ENCODE data around the gene PBX1.

The PBX1 gene

DNA sequence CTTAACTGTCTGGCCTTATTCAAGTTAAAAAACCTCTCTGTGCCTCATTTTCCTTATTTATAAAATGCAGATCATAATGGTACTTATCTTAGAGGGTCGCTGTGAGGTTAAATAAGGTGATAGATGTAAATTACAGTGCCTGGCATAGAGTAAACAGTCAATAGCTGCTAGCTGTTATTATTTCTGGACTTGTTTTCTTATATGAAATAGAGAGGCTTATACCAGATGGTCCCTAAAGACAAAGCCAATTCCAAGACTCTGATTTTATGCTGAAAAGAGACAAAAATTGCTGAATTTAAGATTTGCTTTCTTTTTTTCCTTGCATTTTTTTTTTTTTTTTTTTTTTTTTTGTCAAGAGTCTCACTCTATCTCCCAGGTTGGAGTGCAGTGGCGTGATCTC, 10.3 kb downstream of the PBX1 start:
- no peak overlapping the region for H3K27ac ChIP-seq (ENCODE audit: extremely low read depth, low read depth, low read length)
- H3K36me3 ChIP-seq (ENCODE audit: control insufficient read depth in 2 of 2, insufficient read depth in 1 of 2, low read length in 2 of 2): no peaks in the 10 kb centered on the region; a peak in 1 of 3 replicates
- H3K4me3 ChIP-seq (ENCODE audit: low read depth, low read length): no peak overlapping the region
- POLR2A ChIA-PET: no interaction called here
- TF ChIP-seq ZNF624 (tag by site-specific recombination; IDR thresholded peaks at IDR 0.05) (no peak), ZNF561 (tag by site-specific recombination; IDR thresholded peaks at IDR 0.05; ENCODE audit: borderline replicate concordance) (no peak), TCF7L2 (IDR thresholded peaks at IDR 0.05; ENCODE audit: borderline replicate concordance, low read depth, low read length) (no peak), ZNF266 (tag by site-specific recombination; IDR thresholded peaks at IDR 0.05; ENCODE audit: low read depth) (no peak), ZNF433 (tag by site-specific recombination; IDR thresholded peaks at IDR 0.05; ENCODE audit: low read depth) (no peak), ZNF280D (tag by site-specific recombination; IDR thresholded peaks at IDR 0.05) (no peak), GFI1B (tag by site-specific recombination; IDR thresholded peaks at IDR 0.05) (no peak), ZFP69B (tag by site-specific recombination; IDR thresholded peaks at IDR 0.05) (no peak), ZNF26 (tag by site-specific recombination; IDR thresholded peaks at IDR 0.05) (no peak), ZNF664 (tag by site-specific recombination; IDR thresholded peaks at IDR 0.05) (no peak), ZBTB20 (tag by site-specific recombination; IDR thresholded peaks at IDR 0.05) (no peak), ZNF37A (tag by site-specific recombination; IDR thresholded peaks at IDR 0.05) (no peak), ZNF214 (tag by site-specific recombination; IDR thresholded peaks at IDR 0.05; ENCODE audit: borderline replicate concordance) (no peak), ZNF169 (tag by site-specific recombination; IDR thresholded peaks at IDR 0.05) (no peak)
- TF ChIP-seq, protein P1, sequence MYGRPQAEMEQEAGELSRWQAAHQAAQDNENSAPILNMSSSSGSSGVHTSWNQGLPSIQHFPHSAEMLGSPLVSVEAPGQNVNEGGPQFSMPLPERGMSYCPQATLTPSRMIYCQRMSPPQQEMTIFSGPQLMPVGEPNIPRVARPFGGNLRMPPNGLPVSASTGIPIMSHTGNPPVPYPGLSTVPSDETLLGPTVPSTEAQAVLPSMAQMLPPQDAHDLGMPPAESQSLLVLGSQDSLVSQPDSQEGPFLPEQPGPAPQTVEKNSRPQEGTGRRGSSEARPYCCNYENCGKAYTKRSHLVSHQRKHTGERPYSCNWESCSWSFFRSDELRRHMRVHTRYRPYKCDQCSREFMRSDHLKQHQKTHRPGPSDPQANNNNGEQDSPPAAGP (tag by site-specific recombination; IDR thresholded peaks at IDR 0.05): no peak
- TF ChIP-seq, protein P2, sequence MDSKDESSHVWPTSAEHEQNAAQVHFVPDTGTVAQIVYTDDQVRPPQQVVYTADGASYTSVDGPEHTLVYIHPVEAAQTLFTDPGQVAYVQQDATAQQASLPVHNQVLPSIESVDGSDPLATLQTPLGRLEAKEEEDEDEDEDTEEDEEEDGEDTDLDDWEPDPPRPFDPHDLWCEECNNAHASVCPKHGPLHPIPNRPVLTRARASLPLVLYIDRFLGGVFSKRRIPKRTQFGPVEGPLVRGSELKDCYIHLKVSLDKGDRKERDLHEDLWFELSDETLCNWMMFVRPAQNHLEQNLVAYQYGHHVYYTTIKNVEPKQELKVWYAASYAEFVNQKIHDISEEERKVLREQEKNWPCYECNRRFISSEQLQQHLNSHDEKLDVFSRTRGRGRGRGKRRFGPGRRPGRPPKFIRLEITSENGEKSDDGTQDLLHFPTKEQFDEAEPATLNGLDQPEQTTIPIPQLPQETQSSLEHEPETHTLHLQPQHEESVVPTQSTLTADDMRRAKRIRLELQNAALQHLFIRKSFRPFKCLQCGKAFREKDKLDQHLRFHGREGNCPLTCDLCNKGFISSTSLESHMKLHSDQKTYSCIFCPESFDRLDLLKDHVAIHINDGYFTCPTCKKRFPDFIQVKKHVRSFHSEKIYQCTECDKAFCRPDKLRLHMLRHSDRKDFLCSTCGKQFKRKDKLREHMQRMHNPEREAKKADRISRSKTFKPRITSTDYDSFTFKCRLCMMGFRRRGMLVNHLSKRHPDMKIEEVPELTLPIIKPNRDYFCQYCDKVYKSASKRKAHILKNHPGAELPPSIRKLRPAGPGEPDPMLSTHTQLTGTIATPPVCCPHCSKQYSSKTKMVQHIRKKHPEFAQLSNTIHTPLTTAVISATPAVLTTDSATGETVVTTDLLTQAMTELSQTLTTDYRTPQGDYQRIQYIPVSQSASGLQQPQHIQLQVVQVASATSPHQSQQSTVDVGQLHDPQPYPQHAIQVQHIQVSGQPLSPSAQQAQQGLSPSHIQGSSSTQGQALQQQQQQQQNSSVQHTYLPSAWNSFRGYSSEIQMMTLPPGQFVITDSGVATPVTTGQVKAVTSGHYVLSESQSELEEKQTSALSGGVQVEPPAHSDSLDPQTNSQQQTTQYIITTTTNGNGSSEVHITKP (tag by site-specific recombination; IDR thresholded peaks at IDR 0.05): no peak
- TF ChIP-seq, protein P3, sequence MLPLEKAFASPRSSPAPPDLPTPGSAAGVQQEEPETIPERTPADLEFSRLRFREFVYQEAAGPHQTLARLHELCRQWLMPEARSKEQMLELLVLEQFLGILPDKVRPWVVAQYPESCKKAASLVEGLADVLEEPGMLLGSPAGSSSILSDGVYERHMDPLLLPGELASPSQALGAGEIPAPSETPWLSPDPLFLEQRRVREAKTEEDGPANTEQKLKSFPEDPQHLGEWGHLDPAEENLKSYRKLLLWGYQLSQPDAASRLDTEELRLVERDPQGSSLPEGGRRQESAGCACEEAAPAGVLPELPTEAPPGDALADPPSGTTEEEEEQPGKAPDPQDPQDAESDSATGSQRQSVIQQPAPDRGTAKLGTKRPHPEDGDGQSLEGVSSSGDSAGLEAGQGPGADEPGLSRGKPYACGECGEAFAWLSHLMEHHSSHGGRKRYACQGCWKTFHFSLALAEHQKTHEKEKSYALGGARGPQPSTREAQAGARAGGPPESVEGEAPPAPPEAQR (tag by site-specific recombination; IDR thresholded peaks at IDR 0.05): no peak
- CTCF ChIA-PET: no interaction called here
- H3K9me3 ChIP-seq (ENCODE audit: control insufficient read depth, insufficient read depth, low read depth, low read length): no peaks in the 10 kb centered on the region
- H3K4me1 ChIP-seq (ENCODE audit: control insufficient read depth, insufficient read depth, low read length): peaks cover 21% of the 10 kb centered on the region
